WI38 (cell line): ENCODE measurements around the gene CEP170B.
"Not testable (repeated sequence)": the region's sequence is repeated elsewhere in the genome, so short reads cannot be mapped to it uniquely, and the experiment has no call there.

Experiments
- H3K4me3 ChIP-seq: 2 replicates; pipeline ENCODE4 v1.5.1; 2011; ENCODE audit warnings: low read depth, mild to moderate bottlenecking, control low read depth, low read length
- CTCF ChIP-seq: IDR thresholded peaks from 2 replicates; pipeline ENCODE4 v1.5.1; 2012; ENCODE audit warnings: low read depth, mild to moderate bottlenecking, control low read depth, low read length

CEP170B gene

GRCh38 chr14:104882991-104883660, 18.1 kb downstream of the CEP170B start:
- H3K4me3 ChIP-seq = no peak overlapping the region
- TF ChIP-seq CTCF = no peak

DNA sequence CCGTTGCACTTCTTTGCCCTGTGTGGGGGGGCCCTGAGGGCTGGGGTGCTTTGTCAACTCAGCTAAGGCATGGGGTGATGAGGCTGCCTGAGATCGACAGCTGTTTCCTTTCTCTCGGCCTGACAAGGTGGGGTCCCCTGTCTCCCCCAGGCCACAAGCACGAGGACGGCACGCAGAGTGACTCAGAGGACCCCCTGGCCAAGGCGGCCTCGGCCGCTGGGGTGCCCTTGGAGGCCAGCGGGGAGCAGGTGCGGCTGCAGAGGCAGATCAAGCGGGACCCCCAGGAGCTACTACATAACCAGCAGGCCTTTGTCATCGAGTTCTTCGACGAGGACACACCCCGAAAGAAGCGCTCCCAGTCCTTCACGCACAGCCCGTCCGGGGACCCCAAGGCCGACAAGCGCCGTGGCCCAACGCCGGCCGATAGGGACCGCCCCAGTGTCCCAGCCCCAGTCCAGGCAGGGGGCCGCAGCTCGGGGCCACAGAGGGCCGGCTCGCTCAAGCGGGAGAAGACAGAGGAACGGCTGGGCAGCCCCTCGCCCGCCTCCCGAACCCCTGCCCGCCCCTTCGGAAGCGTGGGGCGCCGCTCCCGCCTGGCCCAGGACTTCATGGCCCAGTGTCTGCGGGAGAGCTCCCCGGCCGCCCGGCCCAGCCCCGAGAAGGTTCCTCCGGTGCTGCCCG, 18.8 kb downstream of the CEP170B start:
- TF ChIP-seq CTCF = no peak

GRCh38 chr14:104884381-104884780, 19.3 kb downstream of the CEP170B start:
- not testable (repeated sequence) for H3K4me3 ChIP-seq

More for the DNA sequence above, 18.8 kb downstream of the CEP170B start:
- no peak overlapping the region for H3K4me3 ChIP-seq

DNA sequence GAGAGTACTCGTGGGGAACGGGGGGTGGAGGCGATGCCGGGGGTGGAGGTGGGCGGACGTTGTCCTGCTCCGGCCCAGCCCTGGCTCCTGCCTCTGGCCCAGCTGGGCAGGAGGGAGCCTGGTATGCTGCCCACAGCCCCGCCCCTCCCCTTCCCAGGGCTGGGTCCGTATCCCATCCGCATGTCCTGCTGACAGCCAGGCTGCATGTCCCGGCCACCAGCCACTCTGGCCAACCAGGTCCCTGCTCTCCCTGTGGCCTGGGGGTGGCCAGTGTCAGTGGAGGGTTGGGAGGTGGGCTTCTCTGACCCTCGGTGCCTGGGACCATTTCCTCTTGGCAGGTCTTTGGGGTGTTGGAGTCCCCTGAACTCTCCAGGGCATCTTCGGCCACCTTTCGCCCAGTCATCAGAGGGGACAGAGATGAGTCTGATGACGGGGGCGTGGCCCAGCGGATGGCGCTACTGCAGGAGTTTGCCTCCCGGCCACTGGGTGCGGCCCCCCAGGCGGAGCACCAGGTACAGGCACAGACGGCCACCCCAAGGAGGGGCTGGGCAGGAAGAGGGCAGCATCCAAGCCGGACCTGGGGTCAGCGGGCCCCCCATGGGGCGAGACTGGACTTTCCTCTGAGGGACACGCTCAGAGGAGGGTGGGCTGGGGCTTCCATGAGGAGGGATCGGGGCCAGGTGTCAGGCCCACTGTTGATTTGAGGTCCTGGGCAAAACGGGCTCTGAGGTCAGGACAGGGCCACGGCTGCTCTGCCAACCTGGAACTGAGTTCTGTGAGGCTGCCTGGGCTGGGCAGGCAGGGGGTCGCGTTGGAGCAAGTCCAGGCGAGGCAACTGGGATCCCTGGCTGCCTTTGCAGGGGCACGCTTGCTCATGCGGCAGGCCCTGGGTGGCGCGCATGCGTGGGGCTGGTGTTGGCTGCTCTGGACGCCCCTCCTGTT, 20.2 kb downstream of the CEP170B start:
- no peak for TF ChIP-seq CTCF
- H3K4me3 ChIP-seq = no peak overlapping the region

- TF ChIP-seq CTCF = no peak
- H3K4me3 ChIP-seq = no peak overlapping the region
Measured at GRCh38 chr14:104885973-104886689, 21.1 kb downstream of the CEP170B start.

- H3K4me3 ChIP-seq = no peak overlapping the region
- TF ChIP-seq CTCF = no peak
Measured at GRCh38 chr14:104886690-104887622, 21.9 kb downstream of the CEP170B start.
